NK-92 (cell line): ENCODE data around the gene CROCC2.

ENCODE experiments used
- DNase-seq: peaks from one replicate; lab custom pipeline; 2025; ENCODE audit not compliant: unreplicated experiment; lab: John Stamatoyannopoulos, UW

Gene CROCC2

DNA sequence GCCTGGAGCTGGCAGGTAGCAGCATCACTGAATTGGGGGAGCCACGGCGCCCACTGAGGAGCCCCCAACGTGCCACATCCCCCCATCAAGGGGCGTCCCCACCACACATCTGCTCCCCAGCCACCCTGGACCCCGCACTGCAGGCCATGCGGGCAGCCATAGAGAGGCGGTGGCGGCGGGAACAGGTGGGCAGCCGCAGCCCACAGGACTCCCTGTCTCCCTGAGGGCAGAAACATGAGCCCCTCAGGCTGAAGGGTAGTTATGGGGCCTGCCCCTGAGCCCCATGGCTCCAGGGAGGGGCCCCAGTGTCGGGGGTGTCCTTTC is 26.6 kb downstream of the CROCC2 start:
- no peak for DNase-seq

GRCh38 chr2:240933048-240933965 is 27.2 kb downstream of the CROCC2 start:
- DNase-seq: no peak

DNA sequence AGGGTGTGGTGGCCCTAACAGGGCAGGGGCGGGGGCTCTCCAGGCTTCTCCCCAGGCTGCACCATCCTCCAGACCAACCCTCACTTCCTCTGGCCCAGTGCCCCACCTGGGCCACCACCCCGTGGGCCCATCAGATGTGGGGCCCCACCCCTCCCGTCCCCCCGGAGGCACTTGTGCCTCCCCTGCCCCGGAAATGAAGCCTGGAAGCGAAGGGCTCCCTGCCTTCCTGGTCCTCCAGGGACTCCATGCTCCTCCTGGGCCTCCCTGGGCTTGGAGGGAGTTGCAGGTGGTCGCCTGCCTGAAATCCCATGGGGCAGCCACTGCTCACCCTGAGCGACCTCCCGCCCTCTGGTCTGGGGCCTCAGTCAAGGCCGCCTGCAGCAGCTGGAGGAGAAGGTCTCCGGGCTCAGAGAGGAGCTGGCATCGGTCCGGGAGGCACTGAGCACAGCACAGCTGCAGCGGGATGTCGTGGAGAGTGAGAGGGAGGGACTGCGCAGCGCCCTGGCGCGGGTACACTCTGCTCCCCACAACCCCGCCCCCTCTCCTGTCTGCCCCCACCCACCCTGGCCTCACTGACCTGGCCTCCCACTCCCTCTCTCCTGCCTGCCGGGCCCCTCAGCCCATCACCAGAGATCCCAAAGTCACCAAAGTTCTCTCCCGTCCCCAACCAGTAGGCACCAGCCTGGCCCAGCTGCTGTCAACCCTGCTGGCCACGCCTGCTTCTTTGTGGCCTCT is 28.0 kb downstream of the CROCC2 start:
- DNase-seq: no peak

GRCh38 chr2:240934701-240935102 is 28.6 kb downstream of the CROCC2 start:
- DNase-seq: no peak

DNA sequence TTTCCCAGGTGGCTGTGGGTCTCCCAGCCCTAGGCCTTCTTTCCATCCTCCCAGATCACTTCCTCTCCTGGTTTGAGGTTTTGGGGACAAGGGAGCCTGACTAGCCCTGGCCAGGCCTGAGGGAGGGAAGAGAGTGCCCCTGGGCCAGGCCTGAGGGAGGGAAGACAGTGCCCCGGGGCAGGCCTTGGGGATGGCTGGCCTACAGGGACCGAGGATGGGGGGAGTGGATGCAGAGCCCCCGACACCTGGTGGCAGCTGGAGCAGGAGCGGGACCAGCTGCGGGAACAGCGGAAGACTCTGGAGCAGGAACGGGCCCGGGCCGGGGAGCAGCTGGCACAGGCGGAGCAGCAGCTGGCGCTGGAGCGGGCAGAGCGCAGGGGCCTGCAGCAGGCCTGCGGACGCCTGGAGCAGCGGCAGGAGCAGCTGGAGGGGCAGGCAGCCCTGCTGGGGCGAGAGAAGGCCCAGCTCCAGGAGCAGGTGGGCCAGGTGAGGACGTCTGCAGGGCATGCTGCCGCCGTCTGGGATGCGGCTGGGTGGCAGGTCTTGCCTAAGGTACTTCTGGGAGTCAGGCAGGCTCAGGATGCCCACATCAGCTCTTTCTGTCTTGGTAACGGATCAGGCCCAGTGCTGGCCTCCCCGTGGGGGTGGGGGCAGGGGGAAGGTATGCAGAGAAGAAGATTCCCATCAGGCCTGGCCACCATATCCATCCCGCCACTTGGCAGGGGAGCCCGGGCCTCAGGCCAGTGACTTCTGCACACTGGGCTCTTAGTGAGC is 29.2 kb downstream of the CROCC2 start:
- no peak for DNase-seq

GRCh38 chr2:240936106-240936505 is 30.0 kb downstream of the CROCC2 start:
- DNase-seq: no peak

- DNase-seq: no peak
Measured at GRCh38 chr2:240946046-240946445, 39.9 kb downstream of the CROCC2 start.

DNA sequence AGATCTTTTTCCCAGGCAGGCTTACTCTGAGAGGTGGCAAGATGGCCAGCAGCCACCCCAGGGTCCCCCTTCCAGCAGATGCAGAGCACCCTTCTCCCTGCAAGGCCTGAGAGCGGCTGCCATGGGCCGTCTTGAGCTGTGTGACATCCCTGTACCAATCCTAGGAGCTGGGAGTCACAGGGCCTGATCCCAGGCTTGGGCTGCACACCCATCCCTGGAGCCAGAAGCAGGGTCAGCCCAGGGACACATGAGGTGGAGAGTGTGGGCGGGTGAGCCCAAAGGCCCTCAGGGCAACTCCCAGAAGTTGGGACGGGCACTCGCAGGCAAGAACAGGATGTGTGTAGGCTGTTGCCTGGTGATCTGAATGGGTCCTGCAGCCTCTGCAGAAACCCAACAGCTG is 40.5 kb downstream of the CROCC2 start:
- no peak for DNase-seq

- no peak for DNase-seq
Measured at GRCh38 chr2:240947176-240947575, 41.0 kb downstream of the CROCC2 start.

GRCh38 chr2:240947607-240948006 is 41.5 kb downstream of the CROCC2 start:
- no peak for DNase-seq

- no peak for DNase-seq
Measured at GRCh38 chr2:240948086-240948485, 42.0 kb downstream of the CROCC2 start.

DNA sequence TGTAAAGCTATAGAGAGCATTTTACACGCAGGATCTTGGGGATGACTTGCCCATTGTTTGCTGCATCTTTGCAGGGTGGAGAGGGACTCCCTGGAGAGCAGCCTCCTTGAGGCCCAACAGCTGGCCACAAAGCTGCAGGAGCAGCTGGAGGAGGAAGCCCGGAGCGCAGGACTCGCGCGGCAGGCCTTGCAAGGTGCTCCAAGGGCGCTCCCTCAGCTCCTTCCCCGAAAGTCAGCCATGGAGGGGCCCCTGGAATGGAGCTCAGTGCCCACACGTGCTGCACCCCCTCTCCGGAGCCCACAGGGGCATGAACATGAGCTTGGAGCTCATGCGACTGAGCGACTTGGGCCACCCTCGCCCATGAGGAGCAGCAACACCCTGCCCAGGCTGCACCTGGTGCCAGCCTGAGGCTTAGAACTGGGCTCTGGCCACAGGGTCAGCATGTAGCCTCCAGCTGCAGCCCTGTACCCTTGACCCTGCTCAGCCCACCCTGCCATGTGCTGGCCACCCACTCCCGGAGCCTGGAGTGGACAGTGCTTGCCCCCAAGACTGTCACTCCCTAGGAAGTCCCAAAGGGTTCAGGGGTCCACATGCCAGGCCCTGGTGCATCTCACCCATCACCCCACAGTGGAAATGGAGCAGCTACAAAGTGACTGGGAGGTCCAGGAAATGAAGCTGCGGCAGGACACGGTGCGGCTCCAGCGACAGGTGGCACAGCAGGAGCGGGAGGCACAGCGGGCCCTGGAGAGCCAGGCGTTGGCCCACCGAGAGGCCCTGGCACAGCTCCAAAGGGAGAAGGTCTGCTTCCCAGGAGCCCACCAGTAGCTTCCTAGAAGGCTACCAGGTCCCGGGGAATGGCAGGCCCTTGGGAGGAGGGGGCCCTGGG is 43.0 kb downstream of the CROCC2 start:
- no peak for DNase-seq

DNA sequence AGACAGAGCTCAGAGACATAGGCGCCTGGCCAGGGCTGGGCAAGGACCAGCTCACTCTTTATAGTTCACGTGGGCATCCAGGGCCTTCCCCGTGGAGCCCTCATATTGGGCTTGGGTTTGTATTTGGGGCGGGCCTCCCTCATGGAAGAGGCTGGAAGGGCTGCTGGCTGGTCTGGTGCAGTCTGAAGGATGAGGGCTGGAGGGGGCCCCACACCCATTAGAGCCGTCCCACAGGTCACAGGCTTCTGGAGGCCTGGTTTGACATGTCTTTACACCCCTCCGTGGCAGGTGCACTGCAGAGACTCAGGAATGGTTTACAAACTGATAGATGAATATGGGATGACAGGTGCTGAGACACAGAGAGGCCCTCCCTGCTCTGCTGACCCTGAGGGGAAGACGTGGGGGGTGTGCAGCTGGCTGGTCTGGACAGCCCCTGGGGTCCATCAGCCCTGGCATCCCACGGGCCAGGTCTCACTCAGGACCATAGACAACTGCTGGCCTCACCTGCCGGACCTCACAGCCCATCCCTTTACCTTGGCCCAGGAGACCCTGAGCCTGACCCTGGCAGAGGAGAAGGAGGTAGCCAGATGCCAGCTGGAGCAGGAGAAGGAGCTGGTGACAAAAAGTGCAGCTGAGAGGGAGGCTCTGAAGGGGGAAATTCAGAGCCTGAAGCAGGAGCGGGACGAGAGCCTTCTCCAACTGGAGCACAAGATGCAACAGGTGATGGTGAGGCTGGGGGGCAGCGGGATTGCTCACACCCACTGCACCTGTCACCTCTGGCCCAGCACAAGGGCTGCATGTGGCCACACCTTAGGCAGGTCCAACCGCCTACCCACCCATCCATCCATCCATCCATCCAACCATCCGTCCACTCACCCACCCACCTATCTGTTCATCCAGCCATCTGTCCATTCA is 43.9 kb downstream of the CROCC2 start:
- no peak for DNase-seq

- no peak for DNase-seq
Measured at GRCh38 chr2:240951045-240951594, 45.0 kb downstream of the CROCC2 start.

- no peak for DNase-seq
Measured at GRCh38 chr2:240952496-240953246, 46.5 kb downstream of the CROCC2 start.

DNA sequence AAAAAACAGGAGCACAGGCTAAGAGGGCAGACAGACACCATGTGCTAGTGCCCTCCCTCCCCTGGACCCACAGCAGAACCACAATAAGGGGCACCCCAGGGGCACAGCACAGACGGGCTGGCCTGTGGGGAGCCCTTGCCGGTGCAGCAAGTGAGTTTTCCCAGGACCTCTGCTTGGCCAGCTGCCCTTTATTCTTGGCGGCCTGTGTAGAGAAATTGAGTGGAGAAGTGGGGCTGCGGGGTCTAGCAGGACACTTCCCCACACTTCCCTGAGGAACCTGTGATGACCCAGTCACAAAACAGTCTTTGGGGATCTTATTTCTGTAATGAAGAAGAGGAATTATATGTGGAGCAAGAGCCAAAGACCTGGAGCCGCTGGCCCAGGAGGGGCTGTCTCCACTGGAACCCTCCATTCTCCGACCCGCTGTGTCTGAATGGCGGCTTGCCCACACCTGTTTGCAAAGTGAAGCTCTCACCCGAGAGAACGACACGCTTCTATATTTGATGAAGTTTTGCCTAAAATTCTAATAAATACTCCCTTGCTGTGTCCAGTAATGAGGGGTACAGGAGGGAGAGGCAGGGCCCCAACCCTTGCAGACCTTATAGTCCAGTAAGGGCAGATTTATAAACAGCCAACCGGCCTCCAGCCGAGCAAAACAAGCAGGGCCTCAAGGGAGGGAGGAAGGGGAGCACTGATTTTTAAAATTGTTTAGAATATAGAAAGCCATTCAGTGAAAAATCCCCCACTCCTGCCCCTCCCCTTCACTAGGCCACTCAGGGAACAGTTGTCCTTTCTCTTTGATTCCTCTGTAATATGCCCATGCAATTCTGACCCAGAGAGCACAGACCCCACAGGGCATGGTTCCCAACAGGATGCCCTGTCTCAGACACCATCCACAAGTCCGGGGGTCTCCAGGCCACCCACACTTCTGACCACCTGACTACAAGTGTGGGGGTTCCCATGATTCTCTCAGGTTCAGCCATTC is 47.6 kb downstream of the CROCC2 start:
- DNase-seq: no peak
